Measurements from ENCODE around the gene GALNT17. TPM values are rescaled to one million over a fixed set of nuclear protein-coding genes. Genes with fewer than 3 reads are reported as not detected.

Gene GALNT17
- total RNA-seq, 3 donors from 2014 or later, result 1.2 to 9.9 (median 3.3) TPM

DNA sequence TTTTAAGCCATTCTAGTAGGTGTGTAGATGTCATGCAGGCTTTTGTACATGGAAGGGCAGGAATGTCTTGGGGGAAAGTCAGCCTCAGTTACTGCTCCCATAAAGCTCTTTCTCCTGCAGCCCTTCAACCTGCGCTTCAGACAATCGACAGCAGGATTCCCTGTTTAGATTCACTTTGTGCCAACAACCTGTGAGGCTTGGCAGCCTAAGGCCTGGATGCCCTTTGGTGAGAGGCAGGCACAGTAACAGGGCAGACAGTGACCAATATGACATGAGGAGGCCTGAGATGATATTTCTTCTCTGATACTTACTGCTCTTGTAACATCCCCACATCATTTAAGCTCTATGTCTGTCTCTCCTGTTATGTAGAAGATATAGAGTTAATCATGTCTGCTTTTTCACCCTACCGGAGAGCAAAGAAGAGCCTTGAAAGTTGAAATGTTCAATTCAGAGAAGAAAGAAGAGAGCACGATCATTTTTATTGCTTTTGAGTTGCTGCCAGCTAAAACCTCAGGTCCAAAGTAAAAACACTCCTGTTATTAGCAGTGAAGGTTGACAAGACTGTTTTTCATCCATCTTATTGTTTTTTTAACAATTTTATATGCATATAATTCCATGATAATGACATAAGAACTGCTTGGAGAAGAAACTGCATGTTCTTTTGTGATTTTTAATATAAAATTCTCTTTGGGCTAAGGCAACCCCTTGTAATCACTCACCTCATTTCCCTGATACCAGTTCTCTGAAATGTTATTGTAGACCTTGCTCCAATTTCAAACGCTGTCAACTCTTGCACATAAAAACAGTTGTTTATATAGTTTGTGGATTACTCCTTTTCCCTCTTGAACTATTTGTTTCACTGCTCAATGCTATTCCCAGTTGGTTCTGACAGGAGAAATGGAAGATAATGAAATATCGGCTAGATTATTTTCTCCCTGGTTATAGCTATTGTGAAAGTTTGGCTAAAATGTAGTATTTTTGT lies 140.9 kb downstream of the GALNT17 start:
- Histone ChIP-seq H3K4me3 (no peak overlapping the region), H3K9me3 (no peaks in the 10 kb centered on the region), H3K4me1 (no peaks in the 10 kb centered on the region), H3K27me3 (no peaks in the 10 kb centered on the region), H3K27ac (peak overlapping the region in 1 of 2 donors; percentile 61), H3K36me3 (no peaks in the 10 kb centered on the region)
- DNase-seq (ENCODE audit: low spot score in 2 of 2), result no peak
- TF ChIP-seq POLR2A (IDR thresholded peaks at IDR 0.05), result no peak
- no peak for TF ChIP-seq POLR2AphosphoS5 (IDR thresholded peaks at IDR 0.05)
- TF ChIP-seq, protein P1, sequence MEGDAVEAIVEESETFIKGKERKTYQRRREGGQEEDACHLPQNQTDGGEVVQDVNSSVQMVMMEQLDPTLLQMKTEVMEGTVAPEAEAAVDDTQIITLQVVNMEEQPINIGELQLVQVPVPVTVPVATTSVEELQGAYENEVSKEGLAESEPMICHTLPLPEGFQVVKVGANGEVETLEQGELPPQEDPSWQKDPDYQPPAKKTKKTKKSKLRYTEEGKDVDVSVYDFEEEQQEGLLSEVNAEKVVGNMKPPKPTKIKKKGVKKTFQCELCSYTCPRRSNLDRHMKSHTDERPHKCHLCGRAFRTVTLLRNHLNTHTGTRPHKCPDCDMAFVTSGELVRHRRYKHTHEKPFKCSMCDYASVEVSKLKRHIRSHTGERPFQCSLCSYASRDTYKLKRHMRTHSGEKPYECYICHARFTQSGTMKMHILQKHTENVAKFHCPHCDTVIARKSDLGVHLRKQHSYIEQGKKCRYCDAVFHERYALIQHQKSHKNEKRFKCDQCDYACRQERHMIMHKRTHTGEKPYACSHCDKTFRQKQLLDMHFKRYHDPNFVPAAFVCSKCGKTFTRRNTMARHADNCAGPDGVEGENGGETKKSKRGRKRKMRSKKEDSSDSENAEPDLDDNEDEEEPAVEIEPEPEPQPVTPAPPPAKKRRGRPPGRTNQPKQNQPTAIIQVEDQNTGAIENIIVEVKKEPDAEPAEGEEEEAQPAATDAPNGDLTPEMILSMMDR (IDR thresholded peaks at IDR 0.05), result no peak
- intact Hi-C loops (cut with DNase I; ENCODE audit: low total_unique reads), result no loop called here

DNA sequence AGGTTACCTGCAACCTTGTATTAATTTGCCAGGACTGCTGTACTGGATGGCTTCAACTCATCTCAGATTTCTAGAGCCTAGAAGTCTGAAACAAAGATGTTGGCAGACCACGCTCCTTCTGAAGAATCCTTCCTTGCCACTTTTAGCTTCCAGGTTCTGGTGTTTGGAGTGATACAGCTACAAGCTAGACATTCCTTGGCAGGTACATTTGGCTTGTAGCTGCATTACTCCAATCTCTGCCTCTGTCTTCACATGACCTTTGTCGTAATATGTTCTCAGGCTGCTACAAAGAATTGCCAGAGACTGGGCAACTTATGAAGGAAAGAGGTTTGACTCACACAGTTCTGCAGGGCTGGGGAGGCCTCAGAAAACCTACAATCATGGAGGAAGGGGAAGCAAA lies 146.3 kb downstream of the GALNT17 start:
- DNase-seq (ENCODE audit: low spot score in 2 of 2), result peak in 1 of 2 donors; percentile 38
- H3K27ac ChIP-seq, result no peak overlapping the region
- no peaks in the 10 kb centered on the region for H3K36me3 ChIP-seq
- intact Hi-C loops (cut with DNase I; ENCODE audit: low total_unique reads), result no loop called here
- no peaks in the 10 kb centered on the region for H3K4me1 ChIP-seq
- H3K4me3 ChIP-seq, result no peak overlapping the region
- no peaks in the 10 kb centered on the region for H3K9me3 ChIP-seq
- TF ChIP-seq POLR2AphosphoS5 (IDR thresholded peaks at IDR 0.05) (no peak), POLR2A (IDR thresholded peaks at IDR 0.05) (no peak)
- TF ChIP-seq, protein P1 (IDR thresholded peaks at IDR 0.05), result no peak
- H3K27me3 ChIP-seq, result no peaks in the 10 kb centered on the region

DNA sequence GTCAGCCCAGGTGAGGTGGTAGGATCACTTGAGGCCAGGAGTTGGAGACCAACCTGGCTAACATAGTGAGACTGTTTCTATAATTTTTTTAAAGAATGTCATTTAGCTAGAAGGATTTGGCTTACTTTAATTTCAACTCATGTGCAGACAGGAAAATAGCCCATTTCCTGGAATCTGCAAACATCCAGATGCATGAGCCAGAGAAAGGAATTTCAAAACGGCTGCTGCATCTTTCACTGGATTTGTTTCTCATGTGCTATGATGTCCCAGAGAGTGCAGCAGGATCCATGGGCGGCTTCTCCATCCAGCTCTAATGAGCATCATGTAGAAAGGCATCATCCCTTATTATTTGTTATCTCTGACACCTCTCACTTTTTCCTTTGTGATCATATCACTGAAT lies 149.3 kb downstream of the GALNT17 start:
- H3K4me1 ChIP-seq, result no peaks in the 10 kb centered on the region
- DNase-seq (ENCODE audit: low spot score in 2 of 2), result no peak
- H3K27me3 ChIP-seq, result no peaks in the 10 kb centered on the region
- H3K9me3 ChIP-seq, result no peaks in the 10 kb centered on the region
- no peak overlapping the region for H3K4me3 ChIP-seq
- TF ChIP-seq POLR2A (IDR thresholded peaks at IDR 0.05) (no peak), POLR2AphosphoS5 (IDR thresholded peaks at IDR 0.05) (no peak)
- TF ChIP-seq, protein P1 (IDR thresholded peaks at IDR 0.05), result no peak
- no peaks in the 10 kb centered on the region for H3K36me3 ChIP-seq
- no peak overlapping the region for H3K27ac ChIP-seq
- intact Hi-C loops (cut with DNase I; ENCODE audit: low total_unique reads), result no loop called here

DNA sequence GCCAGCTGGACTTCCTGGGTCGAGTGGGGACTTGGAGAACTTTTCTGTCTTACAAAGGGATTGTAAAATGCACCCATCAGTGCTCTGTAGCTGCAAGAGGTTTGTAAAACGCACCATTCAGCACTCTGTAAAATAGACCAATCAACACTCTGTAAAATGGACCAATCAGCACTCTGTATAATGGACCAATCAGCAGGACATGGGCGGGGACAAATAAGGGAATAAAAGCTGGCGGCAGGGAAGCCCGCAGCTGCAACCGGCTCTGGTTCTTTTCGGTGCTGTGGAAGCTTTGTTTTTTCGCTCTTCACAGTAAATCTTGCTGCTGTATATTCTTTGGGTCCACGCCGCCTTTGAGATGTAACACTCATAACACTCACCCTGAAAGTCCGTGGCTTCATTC lies 151.9 kb downstream of the GALNT17 start:
- intact Hi-C loops (cut with DNase I; ENCODE audit: low total_unique reads), result no loop called here
- no peak for TF ChIP-seq POLR2A (IDR thresholded peaks at IDR 0.05)
- TF ChIP-seq POLR2AphosphoS5 (IDR thresholded peaks at IDR 0.05), result no peak
- TF ChIP-seq, protein P1 (IDR thresholded peaks at IDR 0.05), result no peak
- no peaks in the 10 kb centered on the region for H3K36me3 ChIP-seq
- no peak for DNase-seq (ENCODE audit: low spot score in 2 of 2)
- no peak overlapping the region for H3K4me3 ChIP-seq
- no peaks in the 10 kb centered on the region for H3K4me1 ChIP-seq
- H3K27me3 ChIP-seq, result no peaks in the 10 kb centered on the region
- H3K9me3 ChIP-seq, result no peaks in the 10 kb centered on the region
- H3K27ac ChIP-seq, result no peak overlapping the region

DNA sequence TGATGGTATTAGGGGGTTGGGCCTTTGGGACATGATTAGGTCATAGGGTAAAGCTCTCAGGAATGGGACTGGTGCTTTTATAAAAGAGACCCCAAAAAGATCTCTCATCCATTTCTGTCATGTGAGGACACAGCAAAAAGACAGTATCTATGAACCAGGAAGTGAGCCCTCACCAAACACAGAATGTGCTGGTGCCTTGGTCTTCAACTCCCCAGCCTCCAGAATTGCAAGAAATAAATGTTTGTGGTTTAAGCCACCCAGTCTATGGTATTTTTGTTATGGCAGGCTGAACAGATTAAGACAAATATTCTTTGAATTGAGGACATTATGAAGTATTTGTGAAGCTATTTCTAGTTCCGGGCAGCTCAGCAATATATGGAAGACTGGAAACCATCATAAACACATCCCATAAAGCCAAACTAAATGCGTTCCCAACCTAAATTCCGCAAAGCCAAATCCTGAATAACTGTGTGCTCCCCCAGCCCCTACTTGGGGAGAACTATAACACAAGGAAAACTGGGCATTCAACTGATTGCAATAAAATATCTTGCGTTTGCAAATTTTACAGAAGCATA lies 153.7 kb downstream of the GALNT17 start:
- TF ChIP-seq, protein P1 (IDR thresholded peaks at IDR 0.05), result no peak
- TF ChIP-seq POLR2AphosphoS5 (IDR thresholded peaks at IDR 0.05) (no peak), POLR2A (IDR thresholded peaks at IDR 0.05) (no peak)
- intact Hi-C loops (cut with DNase I; ENCODE audit: low total_unique reads), result no loop called here
- no peaks in the 10 kb centered on the region for H3K36me3 ChIP-seq
- H3K27me3 ChIP-seq, result no peaks in the 10 kb centered on the region
- no peak overlapping the region for H3K4me3 ChIP-seq
- no peak overlapping the region for H3K27ac ChIP-seq
- no peaks in the 10 kb centered on the region for H3K4me1 ChIP-seq
- no peaks in the 10 kb centered on the region for H3K9me3 ChIP-seq
- no peak for DNase-seq (ENCODE audit: low spot score in 2 of 2)

Measured in breast epithelium (tissue), 4 donors.